OCI-LY1 (cell line): ENCODE data around the gene HEXIM2.

ENCODE experiments used
- H2AFZ ChIP-seq: fragments of 200-600 bp; sonication (generic), shearing (Covaris generic); 2 replicates; pipeline ENCODE4 v1.6.0; 2014; ENCODE audit warnings: antibody characterized with exemption, mild to moderate bottlenecking, low read length
- H3F3A ChIP-seq: fragments of 200-600 bp; sonication (generic), shearing (Covaris generic); 2 replicates; pipeline ENCODE4 v1.6.0; 2014; ENCODE audit warnings: mild to moderate bottlenecking, antibody characterized with exemption, low read length, moderate library complexity; ENCODE audit not compliant: insufficient read depth
- H3K27ac ChIP-seq: fragments of 200-600 bp; sonication (generic); 2 replicates; pipeline ENCODE4 v1.5.1; 2014; ENCODE audit warnings: low read length, mixed run types, mild to moderate bottlenecking, low read depth; ENCODE audit not compliant: poor library complexity, severe bottlenecking
- H3K27me3 ChIP-seq: fragments of 200-600 bp; sonication (generic); 2 replicates; pipeline ENCODE4 v1.6.0; 2014; ENCODE audit warnings: antibody characterized with exemption, mild to moderate bottlenecking, low read length, moderate library complexity; ENCODE audit not compliant: insufficient read depth
- H3K36me3 ChIP-seq: fragments of 200-600 bp; sonication (generic); 2 replicates; pipeline ENCODE4 v1.6.1; 2014; ENCODE audit warnings: mild to moderate bottlenecking, antibody characterized with exemption, low read length, moderate library complexity, mixed read lengths; ENCODE audit not compliant: insufficient read depth
- H3K4me1 ChIP-seq: fragments of 200-600 bp; sonication (generic); 2 replicates; pipeline ENCODE4 v1.5.1; 2014; ENCODE audit warnings: mild to moderate bottlenecking, low read length, moderate library complexity; ENCODE audit not compliant: insufficient read depth, severe bottlenecking
- H3K4me2 ChIP-seq: fragments of 200-600 bp; sonication (generic), shearing (Covaris generic); 2 replicates; pipeline ENCODE4 v1.6.1; 2014; ENCODE audit warnings: low read length
- H3K4me3 ChIP-seq: fragments of 200-600 bp; sonication (generic); 2 replicates; pipeline ENCODE4 v1.5.1; 2014; ENCODE audit warnings: low read length, low read depth, mild to moderate bottlenecking, mixed read lengths; ENCODE audit not compliant: poor library complexity, severe bottlenecking
- H3K79me2 ChIP-seq: fragments of 200-600 bp; shearing (Covaris generic); 2 replicates; pipeline ENCODE4 v1.6.1; 2016; ENCODE audit warnings: mixed run types, low read length, mixed read lengths; ENCODE audit not compliant: insufficient read depth
- H3K9ac ChIP-seq: fragments of 200-600 bp; sonication (generic), shearing (Covaris generic); 2 replicates; pipeline ENCODE4 v1.6.1; 2014; ENCODE audit warnings: mild to moderate bottlenecking, low read length, mixed read lengths
- H3K9me2 ChIP-seq: fragments of 200-600 bp; sonication (generic), shearing (Covaris generic); 2 replicates; pipeline ENCODE4 v1.6.1; 2014; ENCODE audit warnings: low read depth, mild to moderate bottlenecking, low read length, mixed read lengths
- H3K9me3 ChIP-seq: fragments of 200-600 bp; shearing (Covaris generic); 2 replicates; pipeline ENCODE4 v1.6.1; 2014; ENCODE audit warnings: low read length, mixed read lengths
- H4K20me1 ChIP-seq: fragments of 200-600 bp; sonication (generic), shearing (Covaris generic); 2 replicates; pipeline ENCODE4 v1.6.0; 2016; ENCODE audit warnings: mild to moderate bottlenecking, low read length; ENCODE audit not compliant: insufficient read depth
- EZH2 ChIP-seq: fragments of 200-600 bp; sonication (generic), shearing (Covaris generic); IDR thresholded peaks from 2 replicates; pipeline ENCODE4 v1.8.0; 2017; ENCODE audit warnings: borderline replicate concordance, mixed run types, mild to moderate bottlenecking, antibody characterized with exemption, low read length, moderate library complexity, mixed read lengths
- TF ChIP-seq, protein P1 (sequence below): fragments of 200-600 bp; sonication (generic), shearing (Covaris generic); IDR thresholded peaks from 2 replicates; pipeline ENCODE4 v1.5.1; 2017; ENCODE audit warnings: mild to moderate bottlenecking, antibody characterized with exemption, low read length, moderate library complexity, mixed read lengths

The HEXIM2 gene

GRCh38 chr17:45162025-45162687, 481 bp downstream of the HEXIM2 start:
- Histone ChIP-seq H3F3A (no peaks in the 10 kb centered on the region), H3K79me2 (peaks cover 6% of the 10 kb centered on the region), H2AFZ (no peak overlapping the region), H4K20me1 (no peaks in the 10 kb centered on the region), H3K27me3 (no peaks in the 10 kb centered on the region), H3K9ac (peak overlapping the region; percentile 77), H3K9me2 (no peaks in the 10 kb centered on the region), H3K4me3 (peak overlapping the region; percentile 85), H3K4me1 (peaks cover 21% of the 10 kb centered on the region), H3K36me3 (peaks cover 13% of the 10 kb centered on the region), H3K4me2 (peak overlapping the region; percentile 85), H3K9me3 (no peaks in the 10 kb centered on the region), H3K27ac (peak overlapping the region; percentile 17)
- TF ChIP-seq EZH2, result no peak
- TF ChIP-seq, protein P1, sequence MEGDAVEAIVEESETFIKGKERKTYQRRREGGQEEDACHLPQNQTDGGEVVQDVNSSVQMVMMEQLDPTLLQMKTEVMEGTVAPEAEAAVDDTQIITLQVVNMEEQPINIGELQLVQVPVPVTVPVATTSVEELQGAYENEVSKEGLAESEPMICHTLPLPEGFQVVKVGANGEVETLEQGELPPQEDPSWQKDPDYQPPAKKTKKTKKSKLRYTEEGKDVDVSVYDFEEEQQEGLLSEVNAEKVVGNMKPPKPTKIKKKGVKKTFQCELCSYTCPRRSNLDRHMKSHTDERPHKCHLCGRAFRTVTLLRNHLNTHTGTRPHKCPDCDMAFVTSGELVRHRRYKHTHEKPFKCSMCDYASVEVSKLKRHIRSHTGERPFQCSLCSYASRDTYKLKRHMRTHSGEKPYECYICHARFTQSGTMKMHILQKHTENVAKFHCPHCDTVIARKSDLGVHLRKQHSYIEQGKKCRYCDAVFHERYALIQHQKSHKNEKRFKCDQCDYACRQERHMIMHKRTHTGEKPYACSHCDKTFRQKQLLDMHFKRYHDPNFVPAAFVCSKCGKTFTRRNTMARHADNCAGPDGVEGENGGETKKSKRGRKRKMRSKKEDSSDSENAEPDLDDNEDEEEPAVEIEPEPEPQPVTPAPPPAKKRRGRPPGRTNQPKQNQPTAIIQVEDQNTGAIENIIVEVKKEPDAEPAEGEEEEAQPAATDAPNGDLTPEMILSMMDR, result no peak

DNA sequence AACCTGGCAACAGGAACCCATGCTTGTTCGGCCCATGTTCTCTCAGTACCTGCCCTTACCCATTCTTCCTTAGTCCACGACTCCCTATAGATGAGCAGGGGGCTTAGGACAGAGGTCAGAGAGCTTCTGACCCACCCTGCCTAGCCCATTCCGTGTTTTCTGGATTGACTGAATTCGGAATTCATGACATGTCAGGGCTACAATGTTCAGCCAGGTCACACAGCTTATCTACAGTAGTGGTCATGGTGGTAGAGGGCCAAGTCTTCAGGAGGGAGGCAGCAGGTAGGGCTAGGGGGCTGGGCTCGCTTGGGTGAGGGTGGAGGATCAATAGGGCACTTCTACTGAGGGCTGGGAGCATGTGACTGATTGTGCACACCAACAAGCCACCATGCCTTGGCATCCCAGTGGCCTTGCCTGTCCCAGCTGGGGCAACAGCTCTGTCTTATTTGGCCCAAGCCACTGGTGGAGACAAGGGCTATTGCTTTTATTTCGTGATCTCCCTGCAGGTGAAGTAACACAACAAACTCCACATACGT, 3.1 kb downstream of the HEXIM2 start:
- Histone ChIP-seq H3K9me3 (no peaks in the 10 kb centered on the region), H3K27me3 (no peaks in the 10 kb centered on the region), H3K4me2 (no peak overlapping the region), H3K36me3 (peaks cover 8% of the 10 kb centered on the region), H2AFZ (no peak overlapping the region), H3F3A (no peaks in the 10 kb centered on the region), H3K79me2 (peaks cover 6% of the 10 kb centered on the region), H3K9ac (no peak overlapping the region), H3K4me3 (no peak overlapping the region), H4K20me1 (no peaks in the 10 kb centered on the region), H3K4me1 (peaks cover 18% of the 10 kb centered on the region), H3K9me2 (no peaks in the 10 kb centered on the region), H3K27ac (no peak overlapping the region)
- TF ChIP-seq, protein P1, result no peak
- TF ChIP-seq EZH2, result no peak

GRCh38 chr17:45168991-45169752, 7.5 kb downstream of the HEXIM2 start:
- Histone ChIP-seq H3K79me2 (no peaks in the 10 kb centered on the region), H3K36me3 (peaks cover 9% of the 10 kb centered on the region), H3K4me2 (no peak overlapping the region), H3F3A (0 out of 2 replicates have a peak, but pooled peaks cover 3% of the 10 kb centered on the region), H3K9me2 (no peaks in the 10 kb centered on the region), H3K4me3 (no peak overlapping the region), H3K27ac (no peak overlapping the region), H3K4me1 (peaks cover 15% of the 10 kb centered on the region), H3K9me3 (no peaks in the 10 kb centered on the region), H3K9ac (no peak overlapping the region), H4K20me1 (no peaks in the 10 kb centered on the region), H2AFZ (no peak overlapping the region), H3K27me3 (no peaks in the 10 kb centered on the region)
- TF ChIP-seq EZH2, result no peak
- TF ChIP-seq, protein P1, result no peak
